Esophagus mucosa (tissue), 1 donor: ENCODE data around the gene C2CD2L. TPM values are rescaled to one million over a fixed set of nuclear protein-coding genes. Genes with fewer than 3 reads are reported as not detected.
A peak's percentile ranks its signal among the peaks of the same experiment; 100 is the strongest.
"Not testable (repeated sequence)": the region's sequence is repeated elsewhere in the genome, so short reads cannot be mapped to it uniquely, and the experiment has no call there.

Experiments used
- ATAC-seq: fragments of 200-7000 bp; cut with Tn5 transposase; one replicate; pipeline ENCODE4 v1.9.1; 2020
- total RNA-seq: library from RNA; stranded (reverse); gene quantifications from one replicate; pipeline ENCODE4 v1.2.4, GENCODE V29; 2023
- donor health status: DM: yes; HTN: yes; CAD: no.

C2CD2L gene
- total RNA-seq, 1 donor from 2014 or later = 6.5 TPM

DNA sequence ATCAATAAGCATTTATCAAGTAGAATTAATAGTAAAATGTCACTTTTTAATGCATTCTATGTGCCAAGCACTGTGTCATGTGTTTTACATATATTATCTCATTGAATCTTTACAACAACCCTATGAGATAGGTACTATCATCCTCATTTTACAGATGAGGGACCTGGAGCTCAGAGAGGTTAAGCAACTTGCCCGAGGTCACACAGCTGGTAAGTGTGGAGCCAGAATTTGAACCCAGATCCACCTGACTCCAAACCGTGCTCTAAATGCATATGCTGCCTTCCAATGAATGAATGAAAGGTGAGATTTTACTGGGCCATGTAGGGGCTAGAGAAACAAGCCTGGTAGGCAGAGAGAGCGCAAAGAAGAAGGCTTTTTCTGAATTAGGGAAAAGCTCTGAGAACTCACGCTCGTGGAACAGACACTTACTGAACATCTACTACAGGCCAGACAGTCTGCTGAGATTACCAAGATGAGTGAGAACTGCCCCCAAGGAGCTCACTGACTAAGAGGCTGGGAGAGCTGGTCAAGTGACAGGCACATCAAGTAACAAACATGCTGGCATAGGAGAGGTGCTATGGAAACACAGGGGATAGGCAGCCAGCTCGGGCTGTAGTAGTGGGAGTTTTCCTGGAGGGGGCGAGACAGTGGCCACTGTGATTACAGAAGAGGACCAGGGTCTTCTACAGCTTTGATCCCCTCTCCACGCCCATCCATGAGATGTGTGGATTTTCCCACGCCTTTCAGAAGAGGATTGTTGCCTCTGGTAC is 46.1 kb downstream of the C2CD2L start:
- no peak for ATAC-seq

- ATAC-seq = no peak
Measured at GRCh38 chr11:119154178-119154577, 47.0 kb downstream of the C2CD2L start.

- ATAC-seq = no peak
Measured at GRCh38 chr11:119155733-119156492, 48.8 kb downstream of the C2CD2L start.

DNA sequence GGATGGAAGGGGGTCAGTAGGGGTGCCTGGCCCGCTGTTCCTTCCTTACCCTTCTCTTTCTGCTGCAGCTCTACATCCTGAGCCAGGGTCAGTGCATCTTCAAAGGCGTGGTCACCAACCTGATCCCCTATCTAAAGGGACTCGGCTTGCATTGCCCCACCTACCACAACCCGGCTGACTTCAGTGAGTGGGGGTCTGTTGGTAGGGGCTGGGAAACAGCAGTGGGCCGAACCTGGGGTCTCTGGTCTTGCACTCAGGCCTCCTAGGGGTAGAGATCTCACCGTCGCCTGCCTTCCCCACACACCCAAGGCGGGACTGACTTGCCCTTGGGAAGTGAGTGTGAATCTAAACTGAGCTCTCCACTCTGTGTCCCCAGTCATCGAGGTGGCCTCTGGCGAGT is 49.4 kb downstream of the C2CD2L start:
- peak; percentile 4 for ATAC-seq

DNA sequence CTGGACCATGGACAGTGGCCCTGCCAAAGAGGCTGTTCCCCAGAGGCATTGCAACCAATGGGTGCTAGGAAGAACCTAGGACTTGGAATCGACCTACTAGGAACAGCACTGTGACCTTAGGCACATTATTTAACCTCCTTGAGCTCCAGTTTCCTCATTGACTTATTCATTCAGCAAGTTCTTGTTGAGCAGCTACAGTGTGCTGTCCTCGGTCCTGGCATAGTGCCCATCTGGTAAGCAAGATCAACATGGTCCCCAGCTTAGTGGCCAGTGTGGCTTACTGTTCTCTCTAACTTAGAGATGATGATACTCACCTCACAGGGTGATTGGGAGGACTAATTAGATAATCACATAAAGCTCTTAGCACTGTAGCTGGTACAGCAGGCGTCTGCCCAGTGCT is 49.9 kb downstream of the C2CD2L start:
- ATAC-seq = peak; percentile 44

GRCh38 chr11:119158467-119158866 is 51.3 kb downstream of the C2CD2L start:
- no peak for ATAC-seq

GRCh38 chr11:119160151-119160550 is 53.0 kb downstream of the C2CD2L start:
- ATAC-seq = no peak

DNA sequence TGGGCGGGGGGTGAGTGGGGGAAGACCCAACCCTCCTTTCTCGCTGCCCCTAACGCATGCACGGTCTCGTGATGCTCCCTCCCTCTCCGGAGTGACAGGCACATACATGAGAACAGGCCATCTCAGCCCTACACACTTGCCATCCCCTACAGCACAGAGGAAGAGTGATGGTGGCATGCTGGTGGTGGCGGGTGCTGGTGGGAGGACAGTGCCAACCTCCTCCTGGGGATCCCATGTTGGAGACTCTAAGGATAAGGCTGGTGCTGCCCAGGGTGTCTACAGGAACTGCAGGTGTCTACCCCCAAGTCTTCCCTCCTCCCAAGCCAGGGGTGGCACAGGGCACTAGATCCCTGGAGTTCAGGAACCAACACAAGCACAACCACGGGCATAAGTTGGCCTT is 54.7 kb downstream of the C2CD2L start:
- ATAC-seq = no peak

DNA sequence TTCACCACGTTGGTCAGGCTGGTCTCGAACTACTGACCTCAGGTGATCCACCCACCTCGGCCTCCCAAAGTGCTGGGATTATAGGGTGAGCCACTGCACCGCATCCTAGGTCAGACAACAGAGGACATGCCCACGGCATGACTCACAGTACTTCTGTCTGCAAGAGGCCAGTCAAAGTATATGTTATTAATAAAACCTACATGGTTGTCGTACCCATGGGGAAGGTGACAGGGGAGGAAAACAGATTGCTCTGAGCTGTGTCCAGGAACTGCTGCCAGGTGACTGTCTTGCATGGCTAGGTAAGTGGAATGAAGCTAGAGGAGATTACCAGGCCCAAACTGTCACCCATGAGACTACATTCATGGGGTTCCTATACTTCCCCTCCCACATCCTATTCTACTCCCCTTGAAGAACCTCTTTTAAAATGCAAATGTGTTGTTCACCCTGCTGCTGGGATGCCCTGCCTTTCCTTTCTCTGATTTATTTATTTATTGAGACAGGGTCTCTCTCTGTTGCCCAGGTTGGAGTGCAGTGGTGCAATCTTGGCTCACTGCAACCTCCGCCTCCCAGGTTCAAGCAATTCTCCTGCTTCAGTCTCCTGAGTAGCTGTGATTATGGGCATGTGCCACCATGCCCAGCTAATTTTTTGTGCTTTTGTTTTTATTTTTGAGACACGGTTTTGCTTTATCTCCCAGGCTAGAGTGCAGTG is 59.4 kb downstream of the C2CD2L start:
- peak; percentile 64 for ATAC-seq

GRCh38 chr11:119167077-119167458 is 59.9 kb downstream of the C2CD2L start:
- ATAC-seq = not testable (repeated sequence)

DNA sequence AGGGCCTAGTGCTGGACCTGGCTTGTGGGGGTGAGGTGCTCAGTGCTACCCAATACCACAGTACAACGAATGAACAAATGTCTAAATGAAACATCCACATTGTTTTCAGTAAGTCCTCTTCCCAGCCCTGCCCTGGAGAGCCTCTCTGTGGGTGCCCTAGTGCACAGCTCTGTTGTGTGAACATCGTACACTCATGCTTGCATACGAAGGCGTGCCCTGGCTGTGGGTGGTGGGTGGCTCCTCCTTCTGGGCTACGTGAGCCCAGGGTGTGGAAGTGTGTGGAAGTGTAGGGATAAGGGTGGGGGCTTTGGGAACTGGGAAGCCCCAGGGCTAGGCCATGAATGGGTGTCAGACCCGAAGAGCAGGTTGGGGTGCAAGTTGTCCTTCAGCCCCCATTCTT is 60.8 kb downstream of the C2CD2L start:
- peak; percentile 91 for ATAC-seq

Other genes starting within 250 kb of the C2CD2L start
- gene CXCR5, start 223.5 kb upstream of the C2CD2L start, total RNA-seq = 0.20 TPM
- gene BCL9L, start 181.4 kb upstream of the C2CD2L start, total RNA-seq = 44.6 TPM
- 0.32 TPM for gene UPK2, start 151.0 kb upstream of the C2CD2L start, total RNA-seq
- gene FOXR1, start 135.6 kb upstream of the C2CD2L start, total RNA-seq = not detected
- 11.9 TPM for gene CENATAC, start 109.2 kb upstream of the C2CD2L start, total RNA-seq
- gene RPS25, start 89.0 kb upstream of the C2CD2L start, total RNA-seq = 1,002 TPM
- 42.4 TPM for gene TRAPPC4, start 88.6 kb upstream of the C2CD2L start, total RNA-seq
- 7.2 TPM for gene SLC37A4, start 76.5 kb upstream of the C2CD2L start, total RNA-seq
- gene HYOU1, start 50.1 kb upstream of the C2CD2L start, total RNA-seq = 63.2 TPM
- 17.8 TPM for gene VPS11, start 39.5 kb upstream of the C2CD2L start, total RNA-seq
- gene HMBS, start 22.5 kb upstream of the C2CD2L start, total RNA-seq = 23.7 TPM
- 36.3 TPM for gene DPAGT1, start 5.5 kb upstream of the C2CD2L start, total RNA-seq
- 13.2 TPM for gene HINFP, start 14.2 kb downstream of the C2CD2L start, total RNA-seq
- 0.52 TPM for gene ABCG4, start 41.7 kb downstream of the C2CD2L start, total RNA-seq
- 60.3 TPM for gene NLRX1, start 61.4 kb downstream of the C2CD2L start, total RNA-seq
- not detected for gene NHERF4, start 78.1 kb downstream of the C2CD2L start, total RNA-seq
- gene CBL, start 99.0 kb downstream of the C2CD2L start, total RNA-seq = 11.0 TPM
- gene MCAM, start 209.8 kb downstream of the C2CD2L start, total RNA-seq = 25.0 TPM
- gene RNF26, start 227.2 kb downstream of the C2CD2L start, total RNA-seq = 22.2 TPM
- gene C1QTNF5, start 233.5 kb downstream of the C2CD2L start, total RNA-seq = 2.0 TPM
- gene MFRP, start 239.4 kb downstream of the C2CD2L start, total RNA-seq = not detected